ENCODE measurements around the gene AADACL3. TPM values are rescaled to one million over a fixed set of nuclear protein-coding genes. Genes with fewer than 3 reads are reported as not detected.
"Not testable (repeated sequence)": the region's sequence is repeated elsewhere in the genome, so short reads cannot be mapped to it uniquely, and the experiment has no call there.

Gene AADACL3
- total RNA-seq, 1 donor from 2014 or later: 0.05 TPM

GRCh38 chr1:12730156-12730555, 14.2 kb downstream of the AADACL3 start:
- no peaks in the 10 kb centered on the region for H3K36me3 Mint-ChIP-seq (ENCODE audit: low read depth, unreplicated experiment)
- H3K27ac Mint-ChIP-seq (ENCODE audit: unreplicated experiment): no peak overlapping the region
- no peak for TF ChIP-seq EZH2 (IDR thresholded peaks at IDR 0.05; ENCODE audit: insufficient read depth, low read length)
- TF ChIP-seq, protein P1, sequence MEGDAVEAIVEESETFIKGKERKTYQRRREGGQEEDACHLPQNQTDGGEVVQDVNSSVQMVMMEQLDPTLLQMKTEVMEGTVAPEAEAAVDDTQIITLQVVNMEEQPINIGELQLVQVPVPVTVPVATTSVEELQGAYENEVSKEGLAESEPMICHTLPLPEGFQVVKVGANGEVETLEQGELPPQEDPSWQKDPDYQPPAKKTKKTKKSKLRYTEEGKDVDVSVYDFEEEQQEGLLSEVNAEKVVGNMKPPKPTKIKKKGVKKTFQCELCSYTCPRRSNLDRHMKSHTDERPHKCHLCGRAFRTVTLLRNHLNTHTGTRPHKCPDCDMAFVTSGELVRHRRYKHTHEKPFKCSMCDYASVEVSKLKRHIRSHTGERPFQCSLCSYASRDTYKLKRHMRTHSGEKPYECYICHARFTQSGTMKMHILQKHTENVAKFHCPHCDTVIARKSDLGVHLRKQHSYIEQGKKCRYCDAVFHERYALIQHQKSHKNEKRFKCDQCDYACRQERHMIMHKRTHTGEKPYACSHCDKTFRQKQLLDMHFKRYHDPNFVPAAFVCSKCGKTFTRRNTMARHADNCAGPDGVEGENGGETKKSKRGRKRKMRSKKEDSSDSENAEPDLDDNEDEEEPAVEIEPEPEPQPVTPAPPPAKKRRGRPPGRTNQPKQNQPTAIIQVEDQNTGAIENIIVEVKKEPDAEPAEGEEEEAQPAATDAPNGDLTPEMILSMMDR (IDR thresholded peaks at IDR 0.05; ENCODE audit: insufficient read depth, low read depth, low read length): no peak

GRCh38 chr1:12731084-12731483, 15.2 kb downstream of the AADACL3 start:
- not testable (repeated sequence) for H3K9ac ChIP-seq (ENCODE audit: low read length); FAIRE-seq; H3K4me2 ChIP-seq (ENCODE audit: low read length); H3K4me3 ChIP-seq (ENCODE audit: insufficient read depth, low read depth, low read length); H3K4me1 ChIP-seq (ENCODE audit: insufficient read depth, low read length); H3K4me1 Mint-ChIP-seq (ENCODE audit: low read depth, unreplicated experiment); H3K27ac ChIP-seq (ENCODE audit: low read depth, low read length); H3K36me3 ChIP-seq (ENCODE audit: insufficient read depth, low read length); H3K27me3 ChIP-seq (ENCODE audit: insufficient read depth, low read length); H3K9me3 ChIP-seq (ENCODE audit: insufficient read depth, low read depth, low read length); H2AFZ ChIP-seq (ENCODE audit: low read depth, low read length); DNase-seq (ENCODE audit: low read depth); H3K36me3 Mint-ChIP-seq (ENCODE audit: low read depth, unreplicated experiment); H4K20me1 ChIP-seq (ENCODE audit: insufficient read depth, low read length); H3K79me2 ChIP-seq (ENCODE audit: insufficient read depth, low read length); H3K4me3 Mint-ChIP-seq (ENCODE audit: unreplicated experiment); H3K27ac Mint-ChIP-seq (ENCODE audit: unreplicated experiment)
- Mint-ChIP-seq H3K9me3 (ENCODE audit: unreplicated experiment) (peaks cover 21% of the 10 kb centered on the region), H3K27me3 (ENCODE audit: low read depth, unreplicated experiment) (peaks cover 11% of the 10 kb centered on the region)

More at GRCh38 chr1:12730156-12730555, 14.2 kb downstream of the AADACL3 start:
- Mint-ChIP-seq H3K9me3 (ENCODE audit: unreplicated experiment) (peaks cover 21% of the 10 kb centered on the region), H3K4me1 (ENCODE audit: low read depth, unreplicated experiment) (no peaks in the 10 kb centered on the region), H3K27me3 (ENCODE audit: low read depth, unreplicated experiment) (peaks cover 16% of the 10 kb centered on the region), H3K4me3 (ENCODE audit: unreplicated experiment) (no peak overlapping the region)
- Histone ChIP-seq H2AFZ (ENCODE audit: low read depth, low read length) (no peak overlapping the region), H3K79me2 (ENCODE audit: insufficient read depth, low read length) (no peaks in the 10 kb centered on the region), H3K27ac (ENCODE audit: low read depth, low read length) (no peak overlapping the region), H3K27me3 (ENCODE audit: insufficient read depth, low read length) (no peaks in the 10 kb centered on the region), H3K4me1 (ENCODE audit: insufficient read depth, low read length) (no peaks in the 10 kb centered on the region), H3K9ac (ENCODE audit: low read length) (no peak overlapping the region), H3K4me2 (ENCODE audit: low read length) (no peak overlapping the region), H4K20me1 (ENCODE audit: insufficient read depth, low read length) (no peaks in the 10 kb centered on the region), H3K4me3 (ENCODE audit: insufficient read depth, low read depth, low read length) (no peak overlapping the region), H3K36me3 (ENCODE audit: insufficient read depth, low read length) (no peaks in the 10 kb centered on the region), H3K9me3 (ENCODE audit: insufficient read depth, low read depth, low read length) (peaks cover 3% of the 10 kb centered on the region)
- FAIRE-seq (no peak), DNase-seq (ENCODE audit: low read depth) (no peak)

DNA sequence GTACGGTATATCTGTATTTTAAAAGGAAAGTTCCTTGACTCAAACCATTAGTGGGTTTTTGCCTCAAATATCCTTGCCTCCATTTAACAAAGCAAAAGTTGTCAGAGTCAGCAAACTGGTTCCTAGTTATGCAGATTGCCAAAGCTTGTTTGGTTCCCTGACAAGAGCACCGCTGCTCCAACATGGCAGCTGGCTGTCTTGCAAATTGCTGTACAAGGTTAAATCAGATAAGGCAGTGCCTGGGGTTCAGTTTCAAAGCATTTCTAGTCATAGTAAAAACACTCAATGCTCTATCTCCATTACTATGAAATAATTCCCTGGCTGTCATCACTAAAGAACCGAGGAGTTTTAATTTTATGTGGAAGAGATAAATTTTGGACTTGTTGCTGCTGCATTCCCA, 18.7 kb downstream of the AADACL3 start:
- H3K4me1 ChIP-seq (ENCODE audit: insufficient read depth, low read length): no peaks in the 10 kb centered on the region
- no peak overlapping the region for H3K4me3 Mint-ChIP-seq (ENCODE audit: unreplicated experiment)
- DNase-seq (ENCODE audit: low read depth) (no peak), FAIRE-seq (no peak)
- H3K27me3 ChIP-seq (ENCODE audit: insufficient read depth, low read length): no peaks in the 10 kb centered on the region
- no peaks in the 10 kb centered on the region for H3K4me1 Mint-ChIP-seq (ENCODE audit: low read depth, unreplicated experiment)
- no peak overlapping the region for H3K9ac ChIP-seq (ENCODE audit: low read length)
- TF ChIP-seq, protein P1 (IDR thresholded peaks at IDR 0.05; ENCODE audit: insufficient read depth, low read depth, low read length): no peak
- no peak for TF ChIP-seq EZH2 (IDR thresholded peaks at IDR 0.05; ENCODE audit: insufficient read depth, low read length)
- H2AFZ ChIP-seq (ENCODE audit: low read depth, low read length): no peak overlapping the region
- H3K27ac ChIP-seq (ENCODE audit: low read depth, low read length): no peak overlapping the region
- peaks cover 5% of the 10 kb centered on the region for H3K27me3 Mint-ChIP-seq (ENCODE audit: low read depth, unreplicated experiment)
- H4K20me1 ChIP-seq (ENCODE audit: insufficient read depth, low read length): no peaks in the 10 kb centered on the region
- peaks cover 3% of the 10 kb centered on the region for H3K9me3 ChIP-seq (ENCODE audit: insufficient read depth, low read depth, low read length)
- no peak overlapping the region for H3K27ac Mint-ChIP-seq (ENCODE audit: unreplicated experiment)
- no peak overlapping the region for H3K4me3 ChIP-seq (ENCODE audit: insufficient read depth, low read depth, low read length)
- H3K79me2 ChIP-seq (ENCODE audit: insufficient read depth, low read length): no peaks in the 10 kb centered on the region
- peaks cover 20% of the 10 kb centered on the region for H3K9me3 Mint-ChIP-seq (ENCODE audit: unreplicated experiment)
- no peaks in the 10 kb centered on the region for H3K36me3 ChIP-seq (ENCODE audit: insufficient read depth, low read length)
- H3K4me2 ChIP-seq (ENCODE audit: low read length): no peak overlapping the region
- no peaks in the 10 kb centered on the region for H3K36me3 Mint-ChIP-seq (ENCODE audit: low read depth, unreplicated experiment)

All from astrocyte (in vitro differentiated cells and primary cell).